Thoracic aorta (tissue), 2 donors: Measurements from ENCODE around the gene ATXN1. TPM values are rescaled to one million over a fixed set of nuclear protein-coding genes. Genes with fewer than 3 reads are reported as not detected.

Experiments
- ATAC-seq: fragments of 150-250 bp; one replicate; pipeline ENCODE4 v1.8.0; 2017; ENCODE audit warnings: low read depth; ENCODE audit not compliant: insufficient number of reproducible peaks, low FRiP score
- DNase-seq: peaks from one replicate; pipeline ENCODE4 v3.0.0-alpha.2; 2020; ENCODE audit warnings: low spot score
- H3K27ac ChIP-seq, 2 donors: fragments of 200-600 bp; sonication (generic); 1 replicate in 1 of 2; 2 replicates in 1 of 2; pipeline ENCODE4 v1.5.1; 2016; ENCODE audit warnings: mild to moderate bottlenecking in 2 of 2, moderate library complexity in 2 of 2
- H3K27me3 ChIP-seq: fragments of 200-600 bp; sonication (generic); replicated peaks from 2 replicates; pipeline ENCODE4 v1.6.0; 2016; ENCODE audit warnings: mild to moderate bottlenecking; ENCODE audit not compliant: insufficient read depth
- H3K36me3 ChIP-seq: fragments of 200-600 bp; sonication (generic); one replicate; pipeline ENCODE4 v1.5.1; 2016
- H3K4me1 ChIP-seq, 2 donors: fragments of 200-600 bp; sonication (generic); 1 replicate in 1 of 2; 2 replicates in 1 of 2; pipeline versions ENCODE4 v1.5.1 to v1.6.0; 2016; ENCODE audit warnings: low read depth in 2 of 2, mild to moderate bottlenecking in 1 of 2; ENCODE audit not compliant: control insufficient read depth in 1 of 2
- H3K4me3 ChIP-seq: fragments of 200-600 bp; sonication (generic); 2 replicates; pipeline ENCODE4 v1.5.1; 2016; ENCODE audit warnings: mild to moderate bottlenecking
- H3K9me3 ChIP-seq: fragments of 200-600 bp; sonication (generic); 2 replicates; pipeline ENCODE4 v1.5.1; 2016
- total RNA-seq, 2 donors: library from RNA; depleted of rRNA; stranded (reverse); fragments of >200 nt; gene quantifications; one replicate each; pipeline versions ENCODE4 v1.1.0 to v1.2.3, GENCODE V29; 2016
- TF ChIP-seq, protein P1 (sequence below): fragments of 200-600 bp; sonication (generic); IDR thresholded peaks from one replicate; pipeline ENCODE4 v1.5.1; 2019; ENCODE audit warnings: antibody characterized with exemption

Gene ATXN1
- total RNA-seq, 2 donors from 2014 or later: 59.8 to 62.4 TPM

DNA sequence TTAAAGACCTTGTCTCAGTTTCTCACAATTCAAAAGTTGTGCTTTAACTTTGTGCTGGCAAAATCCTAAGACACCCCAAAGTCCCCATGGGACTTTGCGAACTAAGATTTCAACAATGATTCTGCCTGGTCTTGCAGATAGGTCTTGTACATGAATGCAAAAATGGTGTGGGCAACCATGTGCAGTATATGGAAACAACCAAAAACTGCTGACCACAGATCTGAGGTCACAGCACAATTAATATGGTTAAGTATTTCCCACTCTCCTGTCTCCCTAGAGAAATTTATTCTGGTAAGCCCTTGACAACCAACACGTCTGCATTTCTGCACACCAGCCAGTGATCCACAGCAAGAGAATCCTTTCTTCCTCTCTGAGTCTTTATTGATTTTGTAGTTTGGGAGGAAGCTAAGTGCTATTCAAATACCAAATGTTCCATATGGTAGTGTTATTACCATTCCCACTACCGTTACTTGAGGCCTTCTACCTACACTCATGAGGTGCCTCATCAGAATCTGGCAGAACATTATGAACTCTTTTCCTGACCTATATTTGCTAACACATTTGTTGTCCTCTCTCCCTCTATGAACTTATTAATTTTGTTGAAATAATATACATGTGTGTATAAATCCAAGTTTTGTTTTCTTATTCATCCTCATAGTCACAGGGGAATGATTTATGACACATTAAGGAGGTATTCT is 178.7 kb downstream of the ATXN1 start:
- H3K4me1 ChIP-seq: peaks cover 0 to 11% of the 10 kb centered on the region in 2 donors
- no peak overlapping the region for H3K27ac ChIP-seq
- TF ChIP-seq, protein P1, sequence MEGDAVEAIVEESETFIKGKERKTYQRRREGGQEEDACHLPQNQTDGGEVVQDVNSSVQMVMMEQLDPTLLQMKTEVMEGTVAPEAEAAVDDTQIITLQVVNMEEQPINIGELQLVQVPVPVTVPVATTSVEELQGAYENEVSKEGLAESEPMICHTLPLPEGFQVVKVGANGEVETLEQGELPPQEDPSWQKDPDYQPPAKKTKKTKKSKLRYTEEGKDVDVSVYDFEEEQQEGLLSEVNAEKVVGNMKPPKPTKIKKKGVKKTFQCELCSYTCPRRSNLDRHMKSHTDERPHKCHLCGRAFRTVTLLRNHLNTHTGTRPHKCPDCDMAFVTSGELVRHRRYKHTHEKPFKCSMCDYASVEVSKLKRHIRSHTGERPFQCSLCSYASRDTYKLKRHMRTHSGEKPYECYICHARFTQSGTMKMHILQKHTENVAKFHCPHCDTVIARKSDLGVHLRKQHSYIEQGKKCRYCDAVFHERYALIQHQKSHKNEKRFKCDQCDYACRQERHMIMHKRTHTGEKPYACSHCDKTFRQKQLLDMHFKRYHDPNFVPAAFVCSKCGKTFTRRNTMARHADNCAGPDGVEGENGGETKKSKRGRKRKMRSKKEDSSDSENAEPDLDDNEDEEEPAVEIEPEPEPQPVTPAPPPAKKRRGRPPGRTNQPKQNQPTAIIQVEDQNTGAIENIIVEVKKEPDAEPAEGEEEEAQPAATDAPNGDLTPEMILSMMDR: no peak
- H3K9me3 ChIP-seq: no peaks in the 10 kb centered on the region
- H3K4me3 ChIP-seq: no peak overlapping the region
- no peak for DNase-seq
- H3K36me3 ChIP-seq: no peaks in the 10 kb centered on the region
- ATAC-seq: no peak
- no peaks in the 10 kb centered on the region for H3K27me3 ChIP-seq

DNA sequence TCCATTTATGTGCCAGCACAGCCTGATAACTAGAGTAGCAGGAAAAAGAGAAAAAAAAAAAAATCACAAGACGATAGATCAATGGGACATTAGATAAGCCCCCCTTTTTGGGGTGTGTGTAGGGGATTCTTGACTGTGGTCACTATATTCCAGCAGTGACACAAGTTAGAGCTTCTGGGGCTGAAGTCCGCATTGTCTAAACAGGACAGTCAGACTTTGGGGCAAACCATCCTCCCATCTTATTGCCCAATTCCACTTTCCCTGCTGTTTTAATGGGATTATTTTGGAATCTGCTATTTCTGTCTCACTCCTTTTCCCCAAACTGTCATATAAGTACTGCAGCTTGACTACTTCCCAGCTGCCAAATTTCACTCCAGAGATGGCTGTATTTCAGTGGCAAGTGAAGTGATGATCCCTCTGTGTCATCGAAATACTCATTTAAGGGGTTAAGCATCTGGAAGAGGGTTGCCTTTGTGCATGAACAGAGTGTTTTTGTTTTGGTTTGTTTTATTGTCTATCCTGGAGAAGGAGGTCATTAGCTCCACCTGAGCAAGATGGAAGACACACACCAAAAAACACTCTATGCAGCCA is 182.5 kb downstream of the ATXN1 start:
- TF ChIP-seq, protein P1: no peak
- H3K36me3 ChIP-seq: no peaks in the 10 kb centered on the region
- no peak overlapping the region for H3K4me3 ChIP-seq
- DNase-seq (no peak), ATAC-seq (no peak)
- no peaks in the 10 kb centered on the region for H3K9me3 ChIP-seq
- H3K27ac ChIP-seq: no peak overlapping the region
- H3K27me3 ChIP-seq: no peaks in the 10 kb centered on the region
- H3K4me1 ChIP-seq: no peaks in the 10 kb centered on the region

DNA sequence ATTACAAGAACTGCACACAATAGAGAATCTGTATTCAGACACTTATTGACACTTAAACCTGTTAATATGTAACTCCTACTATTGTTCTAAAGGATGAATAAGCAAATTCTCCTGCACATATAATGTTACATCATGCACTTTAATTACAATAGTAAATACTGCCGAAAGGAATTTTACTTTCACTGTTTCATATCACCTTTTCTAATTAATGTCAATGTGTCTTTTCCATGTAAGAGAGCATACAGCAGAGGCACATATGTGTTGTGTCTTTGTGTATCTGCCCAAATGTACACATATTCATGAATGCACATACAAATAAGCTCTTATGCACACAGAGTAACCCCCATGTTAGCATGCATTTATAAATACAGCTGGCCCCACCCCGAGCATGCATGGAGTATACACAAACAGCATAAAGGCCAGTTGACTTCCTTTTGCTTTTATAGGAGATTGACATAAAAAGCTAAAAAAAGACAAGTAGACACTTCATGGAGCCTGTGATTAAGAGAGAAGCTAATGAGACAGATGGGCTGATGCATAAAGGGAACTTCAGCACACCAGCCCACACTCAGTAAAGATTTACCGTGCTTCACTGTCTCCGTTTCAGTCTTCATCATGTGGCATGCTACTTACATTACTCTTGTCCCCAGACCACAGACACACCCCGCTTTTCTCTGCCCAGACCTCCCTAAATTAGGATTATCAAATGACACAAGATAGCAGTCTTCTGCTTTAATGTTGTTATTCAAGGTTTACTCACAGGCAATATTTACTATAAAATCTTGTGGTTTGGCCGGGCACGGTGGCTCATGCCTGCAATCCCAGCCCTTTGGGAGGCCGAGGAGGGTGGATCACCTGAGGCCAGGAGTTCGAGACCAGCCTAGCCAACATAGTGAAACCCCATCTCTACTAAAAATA is 184.6 kb downstream of the ATXN1 start:
- no peak for ATAC-seq

DNA sequence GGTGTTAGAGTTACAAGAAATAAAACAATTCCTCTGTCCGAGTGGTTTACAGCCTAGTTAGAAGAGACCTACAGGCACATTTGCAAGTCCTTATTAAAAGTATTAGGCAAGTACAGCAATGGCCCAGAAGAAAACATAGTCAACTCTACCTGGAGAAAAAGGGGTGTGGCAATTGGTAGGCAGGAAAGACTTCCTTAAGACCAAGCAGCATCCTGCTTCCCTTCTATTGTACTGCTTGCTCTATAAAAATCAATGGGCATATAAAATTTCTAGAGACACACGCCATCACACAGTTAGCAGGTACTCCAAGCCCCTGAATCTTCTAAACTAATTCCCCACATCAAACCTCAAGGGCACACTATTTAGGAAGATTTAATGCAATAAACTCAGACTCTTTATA is 185.6 kb downstream of the ATXN1 start:
- H3K9me3 ChIP-seq: no peaks in the 10 kb centered on the region
- no peaks in the 10 kb centered on the region for H3K36me3 ChIP-seq
- TF ChIP-seq, protein P1: no peak
- H3K4me1 ChIP-seq: no peaks in the 10 kb centered on the region
- no peaks in the 10 kb centered on the region for H3K27me3 ChIP-seq
- H3K4me3 ChIP-seq: no peak overlapping the region
- DNase-seq (no peak), ATAC-seq (no peak)
- no peak overlapping the region for H3K27ac ChIP-seq

More for the DNA sequence above, 184.6 kb downstream of the ATXN1 start:
- Histone ChIP-seq H3K27me3 (no peaks in the 10 kb centered on the region), H3K9me3 (no peaks in the 10 kb centered on the region), H3K36me3 (no peaks in the 10 kb centered on the region), H3K4me1 (no peaks in the 10 kb centered on the region), H3K27ac (no peak overlapping the region), H3K4me3 (no peak overlapping the region)
- TF ChIP-seq, protein P1: no peak
- no peak for DNase-seq

DNA sequence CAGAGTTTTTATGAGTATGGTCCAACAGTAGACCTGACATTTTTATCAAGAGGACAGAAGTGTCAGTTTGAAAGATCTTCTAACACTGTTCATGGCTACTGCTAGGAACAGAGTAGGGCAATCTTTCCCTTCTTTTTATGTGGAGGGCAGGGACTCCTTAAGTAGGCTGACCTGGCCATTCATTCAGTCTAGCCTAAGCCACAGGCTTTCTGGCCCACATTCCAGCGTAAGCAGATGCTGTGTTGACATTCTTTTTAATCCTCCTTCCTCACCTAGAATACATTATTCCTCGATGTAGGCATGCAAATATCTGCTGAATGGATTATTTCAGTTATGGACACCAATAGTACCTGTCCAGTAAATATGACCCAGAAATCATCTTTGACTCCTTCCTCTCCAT is 188.3 kb downstream of the ATXN1 start:
- ATAC-seq (no peak), DNase-seq (no peak)
- Histone ChIP-seq H3K4me1 (no peaks in the 10 kb centered on the region), H3K9me3 (no peaks in the 10 kb centered on the region), H3K36me3 (no peaks in the 10 kb centered on the region), H3K27me3 (no peaks in the 10 kb centered on the region), H3K4me3 (no peak overlapping the region), H3K27ac (no peak overlapping the region)
- TF ChIP-seq, protein P1: no peak
